OCI-LY1 (cell line): ENCODE data around the gene TASP1.
"Not testable (repeated sequence)": the region's sequence is repeated elsewhere in the genome, so short reads cannot be mapped to it uniquely, and the experiment has no call there.

Experiments used
- H2AFZ ChIP-seq: fragments of 200-600 bp; sonication (generic), shearing (Covaris generic); 2 replicates; pipeline ENCODE4 v1.6.0; 2014; ENCODE audit warnings: antibody characterized with exemption, mild to moderate bottlenecking, low read length
- H3F3A ChIP-seq: fragments of 200-600 bp; sonication (generic), shearing (Covaris generic); 2 replicates; pipeline ENCODE4 v1.6.0; 2014; ENCODE audit warnings: mild to moderate bottlenecking, antibody characterized with exemption, low read length, moderate library complexity; ENCODE audit not compliant: insufficient read depth
- H3K27ac ChIP-seq: fragments of 200-600 bp; sonication (generic); 2 replicates; pipeline ENCODE4 v1.5.1; 2014; ENCODE audit warnings: low read length, mixed run types, mild to moderate bottlenecking, low read depth; ENCODE audit not compliant: poor library complexity, severe bottlenecking
- H3K27me3 ChIP-seq: fragments of 200-600 bp; sonication (generic); 2 replicates; pipeline ENCODE4 v1.6.0; 2014; ENCODE audit warnings: antibody characterized with exemption, mild to moderate bottlenecking, low read length, moderate library complexity; ENCODE audit not compliant: insufficient read depth
- H3K36me3 ChIP-seq: fragments of 200-600 bp; sonication (generic); 2 replicates; pipeline ENCODE4 v1.6.1; 2014; ENCODE audit warnings: mild to moderate bottlenecking, antibody characterized with exemption, low read length, moderate library complexity, mixed read lengths; ENCODE audit not compliant: insufficient read depth
- H3K4me1 ChIP-seq: fragments of 200-600 bp; sonication (generic); 2 replicates; pipeline ENCODE4 v1.5.1; 2014; ENCODE audit warnings: mild to moderate bottlenecking, low read length, moderate library complexity; ENCODE audit not compliant: insufficient read depth, severe bottlenecking
- H3K4me2 ChIP-seq: fragments of 200-600 bp; sonication (generic), shearing (Covaris generic); 2 replicates; pipeline ENCODE4 v1.6.1; 2014; ENCODE audit warnings: low read length
- H3K4me3 ChIP-seq: fragments of 200-600 bp; sonication (generic); 2 replicates; pipeline ENCODE4 v1.5.1; 2014; ENCODE audit warnings: low read length, low read depth, mild to moderate bottlenecking, mixed read lengths; ENCODE audit not compliant: poor library complexity, severe bottlenecking
- H3K79me2 ChIP-seq: fragments of 200-600 bp; shearing (Covaris generic); 2 replicates; pipeline ENCODE4 v1.6.1; 2016; ENCODE audit warnings: mixed run types, low read length, mixed read lengths; ENCODE audit not compliant: insufficient read depth
- H3K9ac ChIP-seq: fragments of 200-600 bp; sonication (generic), shearing (Covaris generic); 2 replicates; pipeline ENCODE4 v1.6.1; 2014; ENCODE audit warnings: mild to moderate bottlenecking, low read length, mixed read lengths
- H3K9me2 ChIP-seq: fragments of 200-600 bp; sonication (generic), shearing (Covaris generic); 2 replicates; pipeline ENCODE4 v1.6.1; 2014; ENCODE audit warnings: low read depth, mild to moderate bottlenecking, low read length, mixed read lengths
- H3K9me3 ChIP-seq: fragments of 200-600 bp; shearing (Covaris generic); 2 replicates; pipeline ENCODE4 v1.6.1; 2014; ENCODE audit warnings: low read length, mixed read lengths
- H4K20me1 ChIP-seq: fragments of 200-600 bp; sonication (generic), shearing (Covaris generic); 2 replicates; pipeline ENCODE4 v1.6.0; 2016; ENCODE audit warnings: mild to moderate bottlenecking, low read length; ENCODE audit not compliant: insufficient read depth
- EZH2 ChIP-seq: fragments of 200-600 bp; sonication (generic), shearing (Covaris generic); IDR thresholded peaks from 2 replicates; pipeline ENCODE4 v1.8.0; 2017; ENCODE audit warnings: borderline replicate concordance, mixed run types, mild to moderate bottlenecking, antibody characterized with exemption, low read length, moderate library complexity, mixed read lengths
- TF ChIP-seq, protein P1 (sequence below): fragments of 200-600 bp; sonication (generic), shearing (Covaris generic); IDR thresholded peaks from 2 replicates; pipeline ENCODE4 v1.5.1; 2017; ENCODE audit warnings: mild to moderate bottlenecking, antibody characterized with exemption, low read length, moderate library complexity, mixed read lengths

The TASP1 gene

DNA sequence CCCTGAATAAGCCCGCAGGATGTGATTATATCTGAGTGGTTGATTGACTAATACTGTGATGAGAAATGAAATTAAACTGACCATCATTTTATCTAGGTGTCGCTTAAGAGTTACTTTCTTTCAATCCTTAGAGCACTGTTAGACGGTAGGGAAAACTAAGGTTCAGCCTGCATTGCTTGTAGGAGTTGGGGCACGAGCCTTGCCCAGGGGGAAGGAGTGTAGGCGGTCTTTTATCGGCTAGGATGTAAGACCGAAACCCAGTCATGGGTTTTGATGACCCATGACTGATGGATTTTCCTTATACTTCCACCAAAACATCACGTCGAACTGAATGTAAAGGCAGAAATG lies 392 bp upstream of the TASP1 start:
- no peaks in the 10 kb centered on the region for H4K20me1 ChIP-seq
- no peak overlapping the region; the same call in 1 of the 2 replicates for H3K9ac ChIP-seq
- H3K9me3 ChIP-seq: no peaks in the 10 kb centered on the region
- peak overlapping the region; percentile 68 for H3K4me2 ChIP-seq
- no peaks in the 10 kb centered on the region for H3K27me3 ChIP-seq
- peaks cover 16% of the 10 kb centered on the region for H3K4me1 ChIP-seq
- no peaks in the 10 kb centered on the region for H3F3A ChIP-seq
- H3K9me2 ChIP-seq: no peaks in the 10 kb centered on the region
- TF ChIP-seq, protein P1, sequence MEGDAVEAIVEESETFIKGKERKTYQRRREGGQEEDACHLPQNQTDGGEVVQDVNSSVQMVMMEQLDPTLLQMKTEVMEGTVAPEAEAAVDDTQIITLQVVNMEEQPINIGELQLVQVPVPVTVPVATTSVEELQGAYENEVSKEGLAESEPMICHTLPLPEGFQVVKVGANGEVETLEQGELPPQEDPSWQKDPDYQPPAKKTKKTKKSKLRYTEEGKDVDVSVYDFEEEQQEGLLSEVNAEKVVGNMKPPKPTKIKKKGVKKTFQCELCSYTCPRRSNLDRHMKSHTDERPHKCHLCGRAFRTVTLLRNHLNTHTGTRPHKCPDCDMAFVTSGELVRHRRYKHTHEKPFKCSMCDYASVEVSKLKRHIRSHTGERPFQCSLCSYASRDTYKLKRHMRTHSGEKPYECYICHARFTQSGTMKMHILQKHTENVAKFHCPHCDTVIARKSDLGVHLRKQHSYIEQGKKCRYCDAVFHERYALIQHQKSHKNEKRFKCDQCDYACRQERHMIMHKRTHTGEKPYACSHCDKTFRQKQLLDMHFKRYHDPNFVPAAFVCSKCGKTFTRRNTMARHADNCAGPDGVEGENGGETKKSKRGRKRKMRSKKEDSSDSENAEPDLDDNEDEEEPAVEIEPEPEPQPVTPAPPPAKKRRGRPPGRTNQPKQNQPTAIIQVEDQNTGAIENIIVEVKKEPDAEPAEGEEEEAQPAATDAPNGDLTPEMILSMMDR: no peak
- no peak for TF ChIP-seq EZH2
- peak overlapping the region; percentile 85 for H3K4me3 ChIP-seq
- peak overlapping the region; percentile 68 for H2AFZ ChIP-seq
- no peaks in the 10 kb centered on the region for H3K36me3 ChIP-seq
- H3K27ac ChIP-seq: no peak overlapping the region
- H3K79me2 ChIP-seq: peaks cover 15% of the 10 kb centered on the region

DNA sequence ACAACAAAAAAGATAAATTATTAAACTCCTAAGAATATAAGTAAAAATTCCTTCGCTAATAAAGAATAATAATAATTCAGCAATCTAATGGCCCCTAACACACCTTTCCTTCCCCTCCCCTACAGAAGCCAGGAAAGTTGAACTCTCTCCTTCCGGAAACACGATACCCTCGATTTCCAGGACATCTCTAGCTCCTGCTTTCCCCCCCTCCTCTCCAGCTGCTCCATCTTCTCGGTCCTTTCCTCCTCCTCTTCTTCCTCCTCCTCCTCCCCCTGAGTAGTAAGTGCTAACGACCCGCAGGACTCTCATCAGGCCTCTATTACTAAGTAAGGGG lies 603 bp downstream of the TASP1 start:
- H4K20me1 ChIP-seq: no peaks in the 10 kb centered on the region
- H3K4me2 ChIP-seq: peak overlapping the region; percentile 68
- H2AFZ ChIP-seq: no peak overlapping the region
- no peaks in the 10 kb centered on the region for H3K9me3 ChIP-seq
- peak overlapping the region; percentile 76 for H3K9ac ChIP-seq
- no peaks in the 10 kb centered on the region for H3K9me2 ChIP-seq
- no peak overlapping the region for H3K27ac ChIP-seq
- TF ChIP-seq, protein P1: no peak
- TF ChIP-seq EZH2: no peak
- no peaks in the 10 kb centered on the region for H3F3A ChIP-seq
- peaks cover 24% of the 10 kb centered on the region for H3K79me2 ChIP-seq
- H3K27me3 ChIP-seq: no peaks in the 10 kb centered on the region
- peak overlapping the region; percentile 85 for H3K4me3 ChIP-seq
- peaks cover 16% of the 10 kb centered on the region for H3K4me1 ChIP-seq
- no peaks in the 10 kb centered on the region for H3K36me3 ChIP-seq

DNA sequence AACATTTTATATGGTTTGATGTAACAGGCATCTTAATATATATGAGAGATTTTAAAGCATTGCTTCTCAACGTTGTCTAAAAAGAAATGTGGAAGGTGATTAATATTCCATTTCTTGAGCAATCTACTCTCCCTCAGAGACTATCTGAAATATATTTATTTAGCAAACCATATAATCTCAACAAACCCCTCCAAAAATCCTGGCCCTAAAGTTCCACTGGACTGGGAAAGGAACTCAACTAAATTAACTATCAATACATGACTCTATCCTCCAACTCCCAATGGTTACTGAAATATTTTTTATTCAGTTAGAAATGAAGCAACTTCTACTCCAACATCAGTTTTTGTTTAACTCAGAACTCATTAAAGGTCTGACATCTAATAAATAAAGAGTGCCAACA lies 6.3 kb downstream of the TASP1 start:
- peaks cover 5% of the 10 kb centered on the region; the same call in 1 of the 2 replicates for H3K36me3 ChIP-seq
- H3F3A ChIP-seq: no peaks in the 10 kb centered on the region
- no peaks in the 10 kb centered on the region for H3K27me3 ChIP-seq
- no peak overlapping the region for H3K9ac ChIP-seq
- peaks cover 4% of the 10 kb centered on the region for H3K4me1 ChIP-seq
- no peaks in the 10 kb centered on the region for H4K20me1 ChIP-seq
- no peak overlapping the region for H3K4me3 ChIP-seq
- TF ChIP-seq EZH2: no peak
- TF ChIP-seq, protein P1: no peak
- H3K79me2 ChIP-seq: peaks cover 36% of the 10 kb centered on the region
- H3K9me3 ChIP-seq: no peaks in the 10 kb centered on the region
- H2AFZ ChIP-seq: no peak overlapping the region
- no peak overlapping the region for H3K27ac ChIP-seq
- no peaks in the 10 kb centered on the region for H3K9me2 ChIP-seq
- H3K4me2 ChIP-seq: no peak overlapping the region

DNA sequence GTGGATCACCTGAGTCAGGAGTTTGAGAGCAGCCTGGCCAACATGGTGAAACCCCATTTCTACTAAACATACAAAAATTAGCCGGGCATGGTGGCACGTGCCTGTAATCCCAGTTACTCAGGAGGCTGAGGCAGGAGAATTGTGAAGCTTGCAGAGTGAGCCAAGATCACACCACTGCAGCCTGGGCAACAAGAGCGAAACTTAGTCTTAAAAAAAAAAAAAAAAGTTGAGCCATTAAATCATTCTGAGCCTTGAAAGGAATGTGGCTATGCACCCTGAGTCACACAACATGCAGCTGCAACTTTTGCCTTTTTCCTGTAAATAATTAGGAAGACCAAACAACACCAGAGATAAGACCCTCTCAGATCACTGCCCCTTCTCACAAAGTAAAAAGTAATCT lies 11.2 kb downstream of the TASP1 start:
- H3K27me3 ChIP-seq, H3K4me3 ChIP-seq, H3K4me2 ChIP-seq, H3K9ac ChIP-seq, H3F3A ChIP-seq, H2AFZ ChIP-seq, H3K9me3 ChIP-seq, H3K4me1 ChIP-seq, H4K20me1 ChIP-seq, H3K9me2 ChIP-seq, H3K36me3 ChIP-seq, H3K27ac ChIP-seq: not testable (repeated sequence)
- peaks cover 14% of the 10 kb centered on the region for H3K79me2 ChIP-seq
